ENCODE data around the gene ARHGEF10L.

ARHGEF10L gene

GRCh38 chr1:17663646-17664045 is 124.1 kb downstream of the ARHGEF10L start:
- no peak for DNase-seq

- no peak for DNase-seq
These were observed 124.8 kb downstream of the ARHGEF10L start for GRCh38 chr1:17664322-17664721.

- no peak for DNase-seq
These were observed 125.6 kb downstream of the ARHGEF10L start for GRCh38 chr1:17665054-17665453.

GRCh38 chr1:17665950-17666720 is 126.6 kb downstream of the ARHGEF10L start:
- no peak for DNase-seq

- DNase-seq, result no peak
These were observed 128.1 kb downstream of the ARHGEF10L start for GRCh38 chr1:17667641-17668040.

- DNase-seq, result no peak
These were observed 128.7 kb downstream of the ARHGEF10L start for GRCh38 chr1:17668195-17668594.

- DNase-seq, result no peak
These were observed 129.2 kb downstream of the ARHGEF10L start for GRCh38 chr1:17668624-17669175.

GRCh38 chr1:17669305-17669704 is 129.8 kb downstream of the ARHGEF10L start:
- DNase-seq, result no peak

- DNase-seq, result no peak
These were observed 130.5 kb downstream of the ARHGEF10L start for GRCh38 chr1:17669866-17670451.

- DNase-seq, result no peak
These were observed 131.3 kb downstream of the ARHGEF10L start for GRCh38 chr1:17670587-17671313.

GRCh38 chr1:17671314-17671705 is 131.8 kb downstream of the ARHGEF10L start:
- DNase-seq, result no peak

- no peak for DNase-seq
These were observed 132.2 kb downstream of the ARHGEF10L start for GRCh38 chr1:17671741-17672140.

- no peak for DNase-seq
These were observed 132.7 kb downstream of the ARHGEF10L start for GRCh38 chr1:17672226-17672625.

GRCh38 chr1:17673329-17674072 is 134.0 kb downstream of the ARHGEF10L start:
- no peak for DNase-seq

- no peak for DNase-seq
These were observed 135.4 kb downstream of the ARHGEF10L start for GRCh38 chr1:17674726-17675500.

- DNase-seq, result no peak
These were observed 136.2 kb downstream of the ARHGEF10L start for GRCh38 chr1:17675744-17676143.

- no peak for DNase-seq
These were observed 137.0 kb downstream of the ARHGEF10L start for GRCh38 chr1:17676387-17677060.

- no peak for DNase-seq
These were observed 138.5 kb downstream of the ARHGEF10L start for GRCh38 chr1:17678011-17678410.

- DNase-seq, result no peak
These were observed 140.4 kb downstream of the ARHGEF10L start for GRCh38 chr1:17679856-17680255.

- no peak for DNase-seq
These were observed 140.8 kb downstream of the ARHGEF10L start for GRCh38 chr1:17680308-17680707.

- DNase-seq, result no peak
These were observed 142.9 kb downstream of the ARHGEF10L start for GRCh38 chr1:17682400-17682799.

- no peak for DNase-seq
These were observed 144.1 kb downstream of the ARHGEF10L start for GRCh38 chr1:17683598-17683997.

Measured in activated CD4-positive, CD25-positive, alpha-beta regulatory T cell treated with anti-CD3 and anti-CD28 coated beads, Interleukin-2, amount 50 U/mL, for 72 hours (primary cell).